Suprapubic skin (tissue), 3 donors: ENCODE measurements around the gene GSKIP.

Experiments
- EP300 ChIP-seq: sonication (generic); formaldehyde crosslinking; IDR thresholded peaks from one replicate; pipeline ENCODE4 v1.6.1; 2017; ENCODE audit warnings: antibody characterized with exemption
- POLR2A ChIP-seq, 2 donors: fragments of 450-650 bp; IDR thresholded peaks; one replicate each; pipeline ENCODE4 v1.6.1; 2017; ENCODE audit warnings: antibody characterized with exemption in 2 of 2, mild to moderate bottlenecking in 2 of 2, moderate library complexity in 2 of 2
- TF ChIP-seq, protein P1 (sequence below), 2 donors: fragments of 200-600 bp in 1 of 2; fragments of 450-650 bp in 1 of 2; sonication (generic) in 1 of 2; IDR thresholded peaks; one replicate each; pipeline ENCODE4 v1.5.1; 2016 to 2019; ENCODE audit warnings: antibody characterized with exemption in 2 of 2, mild to moderate bottlenecking in 1 of 2, moderate library complexity in 1 of 2

DNA sequence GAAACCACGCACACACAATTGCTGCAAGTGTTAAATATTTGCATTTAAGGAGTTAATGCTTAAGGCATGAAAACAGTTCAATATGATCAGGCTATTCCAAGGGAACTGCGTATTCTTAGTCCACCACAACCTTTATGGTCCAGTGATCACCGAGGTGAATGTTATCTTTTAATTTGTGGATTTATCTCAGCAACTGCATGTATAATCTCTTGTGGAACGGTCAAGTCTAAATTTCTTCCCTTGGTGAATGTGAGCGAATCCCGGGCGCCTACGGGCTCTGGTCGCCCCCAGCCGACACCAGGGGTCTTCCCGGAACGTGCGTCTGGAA is 27.6 kb downstream of the GSKIP start:
- TF ChIP-seq, protein P1, sequence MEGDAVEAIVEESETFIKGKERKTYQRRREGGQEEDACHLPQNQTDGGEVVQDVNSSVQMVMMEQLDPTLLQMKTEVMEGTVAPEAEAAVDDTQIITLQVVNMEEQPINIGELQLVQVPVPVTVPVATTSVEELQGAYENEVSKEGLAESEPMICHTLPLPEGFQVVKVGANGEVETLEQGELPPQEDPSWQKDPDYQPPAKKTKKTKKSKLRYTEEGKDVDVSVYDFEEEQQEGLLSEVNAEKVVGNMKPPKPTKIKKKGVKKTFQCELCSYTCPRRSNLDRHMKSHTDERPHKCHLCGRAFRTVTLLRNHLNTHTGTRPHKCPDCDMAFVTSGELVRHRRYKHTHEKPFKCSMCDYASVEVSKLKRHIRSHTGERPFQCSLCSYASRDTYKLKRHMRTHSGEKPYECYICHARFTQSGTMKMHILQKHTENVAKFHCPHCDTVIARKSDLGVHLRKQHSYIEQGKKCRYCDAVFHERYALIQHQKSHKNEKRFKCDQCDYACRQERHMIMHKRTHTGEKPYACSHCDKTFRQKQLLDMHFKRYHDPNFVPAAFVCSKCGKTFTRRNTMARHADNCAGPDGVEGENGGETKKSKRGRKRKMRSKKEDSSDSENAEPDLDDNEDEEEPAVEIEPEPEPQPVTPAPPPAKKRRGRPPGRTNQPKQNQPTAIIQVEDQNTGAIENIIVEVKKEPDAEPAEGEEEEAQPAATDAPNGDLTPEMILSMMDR (IDR thresholded peaks at IDR 0.05): no peak
- TF ChIP-seq POLR2A (IDR thresholded peaks at IDR 0.05): no peak
- TF ChIP-seq EP300: no peak
